ENCODE results near the gene KRT5.
"Not testable (repeated sequence)": the region's sequence is repeated elsewhere in the genome, so short reads cannot be mapped to it uniquely, and the experiment has no call there.

KRT5 gene

GRCh38 chr12:52492405-52492804 lies 27.8 kb downstream of the KRT5 start:
- H3K4me1 Mint-ChIP-seq (ENCODE audit: low read depth in 2 of 2); DNase-seq: not testable (repeated sequence)

GRCh38 chr12:52491495-52491894 lies 28.7 kb downstream of the KRT5 start:
- ATAC-seq (replicated peaks); DNase-seq; H3K9me3 Mint-ChIP-seq; H3K36me3 Mint-ChIP-seq (ENCODE audit: insufficient read depth); H3K4me1 Mint-ChIP-seq (ENCODE audit: low read depth in 2 of 2); H3K27ac Mint-ChIP-seq; H3K4me3 Mint-ChIP-seq: not testable (repeated sequence)
- peaks cover 34 to 90% of the 10 kb centered on the region in 2 donors for H3K27me3 Mint-ChIP-seq

More at GRCh38 chr12:52492405-52492804, 27.8 kb downstream of the KRT5 start:
- H3K36me3 Mint-ChIP-seq (ENCODE audit: insufficient read depth); H3K9me3 Mint-ChIP-seq; H3K27ac Mint-ChIP-seq; ATAC-seq (replicated peaks); H3K4me3 Mint-ChIP-seq: not testable (repeated sequence)
- peaks cover 30 to 90% of the 10 kb centered on the region in 2 donors for H3K27me3 Mint-ChIP-seq

DNA sequence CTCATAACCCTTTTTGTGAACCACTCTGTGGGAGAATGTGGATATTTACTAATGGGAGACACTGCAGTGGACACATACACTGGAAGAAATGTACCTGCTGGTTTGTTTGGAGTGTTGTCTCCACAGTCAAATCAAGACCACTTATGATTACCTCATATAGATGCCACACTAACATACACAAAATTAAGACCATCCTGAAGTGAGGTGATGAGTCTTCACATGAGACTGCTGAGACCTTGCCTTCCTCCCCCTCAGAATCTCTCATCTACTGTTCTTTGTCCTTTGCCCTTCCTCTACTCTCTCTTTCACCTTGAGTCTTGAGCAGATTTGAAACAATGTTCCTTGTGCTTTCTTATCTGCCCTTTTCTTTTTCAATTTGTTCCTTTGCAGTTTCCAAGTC lies 31.5 kb downstream of the KRT5 start:
- no peak for DNase-seq
- Mint-ChIP-seq H3K27ac (no peak overlapping the region), H3K9me3 (no peaks in the 10 kb centered on the region), H3K4me3 (no peak overlapping the region), H3K36me3 (ENCODE audit: insufficient read depth) (peaks cover 3% of the 10 kb centered on the region), H3K27me3 (peaks cover 51 to 90% of the 10 kb centered on the region in 2 donors), H3K4me1 (ENCODE audit: low read depth in 2 of 2) (no peaks in the 10 kb centered on the region)
- ATAC-seq (replicated peaks) = no peak

GRCh38 chr12:52487744-52488443 lies 32.3 kb downstream of the KRT5 start:
- not testable (repeated sequence) for DNase-seq; H3K36me3 Mint-ChIP-seq (ENCODE audit: insufficient read depth); ATAC-seq (replicated peaks); H3K9me3 Mint-ChIP-seq; H3K4me3 Mint-ChIP-seq; H3K27ac Mint-ChIP-seq; H3K4me1 Mint-ChIP-seq (ENCODE audit: low read depth in 2 of 2)
- H3K27me3 Mint-ChIP-seq = peaks cover 58 to 90% of the 10 kb centered on the region in 2 donors

- no peak overlapping the region for H3K27ac Mint-ChIP-seq
- H3K27me3 Mint-ChIP-seq = peaks cover 59 to 86% of the 10 kb centered on the region in 2 donors
- no peaks in the 10 kb centered on the region for H3K9me3 Mint-ChIP-seq
- ATAC-seq (replicated peaks) (no peak), DNase-seq (no peak)
- H3K36me3 Mint-ChIP-seq (ENCODE audit: insufficient read depth) = peaks cover 3% of the 10 kb centered on the region
- no peak overlapping the region for H3K4me3 Mint-ChIP-seq
- no peaks in the 10 kb centered on the region for H3K4me1 Mint-ChIP-seq (ENCODE audit: low read depth in 2 of 2)
Measured at GRCh38 chr12:52487211-52487610, 33.0 kb downstream of the KRT5 start.

- Mint-ChIP-seq H3K27ac (no peak overlapping the region), H3K36me3 (ENCODE audit: insufficient read depth) (peaks cover 1% of the 10 kb centered on the region), H3K4me3 (no peak overlapping the region), H3K4me1 (ENCODE audit: low read depth in 2 of 2) (no peaks in the 10 kb centered on the region), H3K27me3 (peaks cover 56 to 78% of the 10 kb centered on the region in 2 donors), H3K9me3 (no peaks in the 10 kb centered on the region)
- ATAC-seq (replicated peaks) (no peak), DNase-seq (no peak)
Measured at GRCh38 chr12:52486166-52487105, 33.8 kb downstream of the KRT5 start.

DNA sequence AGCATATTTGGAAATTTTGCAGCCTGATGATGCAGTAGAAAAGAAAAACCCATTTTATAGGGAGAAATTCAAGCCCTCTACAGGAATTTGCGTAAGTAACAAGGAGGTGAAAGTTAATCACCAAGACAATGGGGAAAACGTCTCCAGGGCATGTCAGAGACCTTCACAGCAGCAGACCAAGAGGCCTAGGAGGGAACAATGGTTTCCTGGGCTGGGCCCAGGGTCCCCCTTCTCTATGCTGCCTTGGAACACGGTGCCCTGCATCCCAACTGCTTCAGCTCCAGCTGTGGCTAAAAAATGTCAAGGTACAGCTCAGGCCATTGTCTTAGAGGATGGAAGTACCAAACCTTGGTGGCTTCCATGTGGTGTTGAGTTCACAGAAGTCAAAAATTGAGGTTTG lies 40.1 kb downstream of the KRT5 start:
- ATAC-seq (replicated peaks) (no peak), DNase-seq (no peak)
- no peaks in the 10 kb centered on the region for H3K4me1 Mint-ChIP-seq (ENCODE audit: low read depth in 2 of 2)
- H3K27ac Mint-ChIP-seq = no peak overlapping the region
- H3K27me3 Mint-ChIP-seq = peaks cover 24 to 33% of the 10 kb centered on the region in 2 donors
- H3K4me3 Mint-ChIP-seq = no peak overlapping the region
- H3K9me3 Mint-ChIP-seq = no peaks in the 10 kb centered on the region
- H3K36me3 Mint-ChIP-seq (ENCODE audit: insufficient read depth) = no peaks in the 10 kb centered on the region

DNA sequence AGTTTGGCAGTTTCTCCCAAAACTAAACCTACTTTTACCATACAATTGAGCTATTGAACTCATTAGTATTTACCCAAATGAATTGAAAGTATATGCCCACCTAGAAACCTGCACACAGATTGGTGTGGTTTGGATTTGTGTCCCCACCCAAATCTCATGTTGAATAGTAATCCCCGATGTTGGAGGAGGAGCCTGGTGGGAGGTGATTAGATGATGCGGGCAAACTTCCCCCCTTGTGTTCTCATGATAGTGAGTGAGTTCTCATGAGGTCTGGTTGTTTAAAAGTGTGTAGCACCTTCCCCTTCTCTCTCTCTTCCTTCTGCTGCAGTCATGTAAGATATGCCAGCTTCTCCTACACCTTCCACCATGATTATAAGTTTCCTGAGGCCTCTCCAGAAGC lies 42.5 kb downstream of the KRT5 start:
- ATAC-seq (replicated peaks) (no peak), DNase-seq (no peak)
- no peak overlapping the region for H3K4me3 Mint-ChIP-seq
- H3K27me3 Mint-ChIP-seq = peaks cover 4 to 8% of the 10 kb centered on the region in 2 donors
- no peaks in the 10 kb centered on the region for H3K4me1 Mint-ChIP-seq (ENCODE audit: low read depth in 2 of 2)
- no peak overlapping the region for H3K27ac Mint-ChIP-seq
- no peaks in the 10 kb centered on the region for H3K36me3 Mint-ChIP-seq (ENCODE audit: insufficient read depth)
- no peaks in the 10 kb centered on the region for H3K9me3 Mint-ChIP-seq

DNA sequence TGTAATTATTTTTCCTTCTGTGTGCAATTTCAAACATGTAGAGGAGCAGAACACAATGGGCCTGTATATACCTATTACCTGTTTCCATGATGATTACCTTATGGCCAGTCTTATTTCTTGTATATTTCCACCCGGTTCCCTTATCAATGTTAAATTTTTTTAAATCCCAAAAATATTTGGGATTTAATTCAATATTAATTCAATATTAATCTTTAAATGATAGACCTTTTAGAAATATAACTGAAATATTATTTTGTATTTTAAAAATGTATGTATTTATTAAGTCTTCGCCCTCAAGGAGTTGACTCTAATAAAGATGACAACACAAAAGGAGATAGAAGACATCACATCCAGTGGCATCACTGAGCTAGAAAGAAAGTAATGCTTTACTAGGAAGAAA lies 46.0 kb downstream of the KRT5 start:
- Mint-ChIP-seq H3K27me3 (peaks cover 11 to 17% of the 10 kb centered on the region in 2 donors), H3K27ac (no peak overlapping the region), H3K36me3 (ENCODE audit: insufficient read depth) (no peaks in the 10 kb centered on the region), H3K4me1 (ENCODE audit: low read depth in 2 of 2) (no peaks in the 10 kb centered on the region), H3K4me3 (no peak overlapping the region), H3K9me3 (no peaks in the 10 kb centered on the region)
- DNase-seq = no peak
- no peak for ATAC-seq (replicated peaks)

GRCh38 chr12:52473768-52474167 lies 46.4 kb downstream of the KRT5 start, which contains the start of gene KRT6C:
TSS of gene KRT6C (minus strand) at chr12:52473805. CDS start at chr12:52473737, 68 bp downstream.
- Mint-ChIP-seq H3K4me3 (no peak within 1 kb of the TSS), H3K27ac (no peak within 1 kb of the TSS), H3K4me1 (ENCODE audit: low read depth in 2 of 2) (no peaks in the 10 kb centered on the region), H3K27me3 (peaks cover 11 to 22% of the 10 kb centered on the region in 2 donors), H3K9me3 (no peaks in the 10 kb centered on the region), H3K36me3 (ENCODE audit: insufficient read depth) (no peaks in the 10 kb centered on the region)
- no peak for DNase-seq
- no peak for ATAC-seq (replicated peaks)

DNA sequence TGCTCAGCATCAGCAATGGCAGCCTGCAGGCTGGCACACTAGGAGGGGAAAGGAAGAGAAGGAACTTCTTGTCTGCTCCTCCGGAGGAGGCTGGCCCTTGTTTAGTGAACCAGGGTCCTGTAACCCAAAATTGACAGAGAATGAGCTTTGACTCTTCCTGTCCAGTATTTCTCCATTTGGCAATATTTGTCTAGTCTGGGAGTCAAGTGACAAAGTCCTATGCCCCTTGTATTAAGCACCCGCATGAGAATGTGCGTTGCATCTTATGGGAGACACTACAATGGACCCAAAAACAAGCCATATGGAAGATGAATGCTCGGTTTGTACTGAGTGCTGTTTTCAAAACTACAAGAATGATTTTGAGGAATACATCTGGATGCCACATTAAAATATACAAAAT lies 50.3 kb downstream of the KRT5 start:
- Mint-ChIP-seq H3K27me3 (peaks cover 24 to 40% of the 10 kb centered on the region in 2 donors), H3K9me3 (no peaks in the 10 kb centered on the region), H3K4me3 (no peak overlapping the region), H3K27ac (no peak overlapping the region), H3K4me1 (ENCODE audit: low read depth in 2 of 2) (no peaks in the 10 kb centered on the region), H3K36me3 (ENCODE audit: insufficient read depth) (no peaks in the 10 kb centered on the region)
- ATAC-seq (replicated peaks) = no peak
- no peak for DNase-seq

GRCh38 chr12:52464897-52465296 lies 55.3 kb downstream of the KRT5 start:
- H3K36me3 Mint-ChIP-seq (ENCODE audit: insufficient read depth) = no peaks in the 10 kb centered on the region
- DNase-seq (no peak), ATAC-seq (replicated peaks) (no peak)
- no peaks in the 10 kb centered on the region for H3K4me1 Mint-ChIP-seq (ENCODE audit: low read depth in 2 of 2)
- H3K9me3 Mint-ChIP-seq = no peaks in the 10 kb centered on the region
- peaks cover 29 to 52% of the 10 kb centered on the region in 2 donors for H3K27me3 Mint-ChIP-seq
- H3K27ac Mint-ChIP-seq = no peak overlapping the region
- no peak overlapping the region for H3K4me3 Mint-ChIP-seq

Measured in effector memory CD8-positive, alpha-beta T cell (primary cell).